ENCODE results near the gene COLEC12.
A peak's percentile ranks its signal among the peaks of the same experiment; 100 is the strongest.

Gene COLEC12

DNA sequence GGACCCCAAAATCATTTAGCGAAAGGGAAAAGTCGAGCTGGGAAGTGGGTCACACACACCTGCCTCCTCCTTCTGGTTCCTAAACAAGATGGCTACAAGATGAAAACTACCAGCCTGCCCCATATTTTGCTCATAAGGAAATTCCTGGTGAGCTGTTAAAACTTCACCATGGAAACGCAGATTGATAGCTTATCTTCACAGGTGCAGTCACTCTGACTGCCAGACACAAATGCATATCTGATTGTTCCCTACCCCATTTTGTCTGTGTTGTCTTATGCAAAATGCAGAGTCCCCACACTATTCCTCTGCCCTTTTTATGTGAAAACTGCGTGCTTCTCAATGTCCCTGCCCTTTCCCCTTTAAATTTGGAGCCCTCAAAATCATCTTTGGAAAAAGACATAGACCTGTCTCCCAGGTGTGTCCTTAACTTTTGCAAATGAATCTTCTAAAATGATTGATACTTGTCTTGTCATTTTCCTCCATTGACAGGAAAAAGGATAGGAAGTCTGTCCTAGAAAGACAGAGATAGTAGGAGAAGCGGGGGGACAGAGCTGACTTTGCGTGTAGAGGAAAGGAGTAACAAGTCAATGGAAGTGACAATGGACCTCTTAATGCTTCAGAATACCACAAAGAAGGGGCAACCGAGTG, 193.8 kb downstream of the COLEC12 start (continued):
- no peak for TF ChIP-seq ZNF433 (tag by site-specific recombination; IDR thresholded peaks at IDR 0.05; ENCODE audit: low read depth)
- TF ChIP-seq OVOL3 (tag by site-specific recombination; IDR thresholded peaks at IDR 0.05) = no peak

- TF ChIP-seq ZNF561 (tag by site-specific recombination; IDR thresholded peaks at IDR 0.05; ENCODE audit: borderline replicate concordance) = no peak
- TF ChIP-seq, protein P1, sequence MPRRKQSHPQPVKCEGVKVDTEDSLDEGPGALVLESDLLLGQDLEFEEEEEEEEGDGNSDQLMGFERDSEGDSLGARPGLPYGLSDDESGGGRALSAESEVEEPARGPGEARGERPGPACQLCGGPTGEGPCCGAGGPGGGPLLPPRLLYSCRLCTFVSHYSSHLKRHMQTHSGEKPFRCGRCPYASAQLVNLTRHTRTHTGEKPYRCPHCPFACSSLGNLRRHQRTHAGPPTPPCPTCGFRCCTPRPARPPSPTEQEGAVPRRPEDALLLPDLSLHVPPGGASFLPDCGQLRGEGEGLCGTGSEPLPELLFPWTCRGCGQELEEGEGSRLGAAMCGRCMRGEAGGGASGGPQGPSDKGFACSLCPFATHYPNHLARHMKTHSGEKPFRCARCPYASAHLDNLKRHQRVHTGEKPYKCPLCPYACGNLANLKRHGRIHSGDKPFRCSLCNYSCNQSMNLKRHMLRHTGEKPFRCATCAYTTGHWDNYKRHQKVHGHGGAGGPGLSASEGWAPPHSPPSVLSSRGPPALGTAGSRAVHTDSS (tag by site-specific recombination; IDR thresholded peaks at IDR 0.05) = no peak
- TF ChIP-seq, protein P2, sequence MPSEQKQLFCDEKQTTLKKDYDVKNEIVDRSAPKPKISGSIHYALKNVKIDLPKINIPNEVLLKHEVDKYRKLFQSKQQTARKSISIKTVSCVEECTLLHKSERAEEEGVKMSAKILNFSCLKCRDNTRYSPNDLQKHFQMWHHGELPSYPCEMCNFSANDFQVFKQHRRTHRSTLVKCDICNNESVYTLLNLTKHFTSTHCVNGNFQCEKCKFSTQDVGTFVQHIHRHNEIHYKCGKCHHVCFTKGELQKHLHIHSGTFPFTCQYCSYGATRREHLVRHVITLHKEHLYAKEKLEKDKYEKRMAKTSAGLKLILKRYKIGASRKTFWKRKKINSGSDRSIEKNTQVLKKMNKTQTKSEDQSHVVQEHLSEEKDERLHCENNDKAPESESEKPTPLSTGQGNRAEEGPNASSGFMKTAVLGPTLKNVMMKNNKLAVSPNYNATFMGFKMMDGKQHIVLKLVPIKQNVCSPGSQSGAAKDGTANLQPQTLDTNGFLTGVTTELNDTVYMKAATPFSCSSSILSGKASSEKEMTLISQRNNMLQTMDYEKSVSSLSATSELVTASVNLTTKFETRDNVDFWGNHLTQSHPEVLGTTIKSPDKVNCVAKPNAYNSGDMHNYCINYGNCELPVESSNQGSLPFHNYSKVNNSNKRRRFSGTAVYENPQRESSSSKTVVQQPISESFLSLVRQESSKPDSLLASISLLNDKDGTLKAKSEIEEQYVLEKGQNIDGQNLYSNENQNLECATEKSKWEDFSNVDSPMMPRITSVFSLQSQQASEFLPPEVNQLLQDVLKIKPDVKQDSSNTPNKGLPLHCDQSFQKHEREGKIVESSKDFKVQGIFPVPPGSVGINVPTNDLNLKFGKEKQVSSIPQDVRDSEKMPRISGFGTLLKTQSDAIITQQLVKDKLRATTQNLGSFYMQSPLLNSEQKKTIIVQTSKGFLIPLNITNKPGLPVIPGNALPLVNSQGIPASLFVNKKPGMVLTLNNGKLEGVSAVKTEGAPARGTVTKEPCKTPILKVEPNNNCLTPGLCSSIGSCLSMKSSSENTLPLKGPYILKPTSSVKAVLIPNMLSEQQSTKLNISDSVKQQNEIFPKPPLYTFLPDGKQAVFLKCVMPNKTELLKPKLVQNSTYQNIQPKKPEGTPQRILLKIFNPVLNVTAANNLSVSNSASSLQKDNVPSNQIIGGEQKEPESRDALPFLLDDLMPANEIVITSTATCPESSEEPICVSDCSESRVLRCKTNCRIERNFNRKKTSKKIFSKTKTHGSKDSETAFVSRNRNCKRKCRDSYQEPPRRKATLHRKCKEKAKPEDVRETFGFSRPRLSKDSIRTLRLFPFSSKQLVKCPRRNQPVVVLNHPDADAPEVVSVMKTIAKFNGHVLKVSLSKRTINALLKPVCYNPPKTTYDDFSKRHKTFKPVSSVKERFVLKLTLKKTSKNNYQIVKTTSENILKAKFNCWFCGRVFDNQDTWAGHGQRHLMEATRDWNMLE (tag by site-specific recombination; conservative IDR thresholded peaks at IDR 0.05; ENCODE audit: low read depth) = no peak
- no peak for TF ChIP-seq MEIS1 (CRISPR knock-in tag; IDR thresholded peaks at IDR 0.05; ENCODE audit: borderline replicate concordance)
- no peak for TF ChIP-seq ZNF654 (tag by site-specific recombination; IDR thresholded peaks at IDR 0.05; ENCODE audit: low read depth)
- no peak for TF ChIP-seq ZNF394 (tag by site-specific recombination; IDR thresholded peaks at IDR 0.05; ENCODE audit: borderline replicate concordance)
- TF ChIP-seq GLIS1 (tag by site-specific recombination; IDR thresholded peaks at IDR 0.05) = peak; percentile 68
- TF ChIP-seq, protein P3, sequence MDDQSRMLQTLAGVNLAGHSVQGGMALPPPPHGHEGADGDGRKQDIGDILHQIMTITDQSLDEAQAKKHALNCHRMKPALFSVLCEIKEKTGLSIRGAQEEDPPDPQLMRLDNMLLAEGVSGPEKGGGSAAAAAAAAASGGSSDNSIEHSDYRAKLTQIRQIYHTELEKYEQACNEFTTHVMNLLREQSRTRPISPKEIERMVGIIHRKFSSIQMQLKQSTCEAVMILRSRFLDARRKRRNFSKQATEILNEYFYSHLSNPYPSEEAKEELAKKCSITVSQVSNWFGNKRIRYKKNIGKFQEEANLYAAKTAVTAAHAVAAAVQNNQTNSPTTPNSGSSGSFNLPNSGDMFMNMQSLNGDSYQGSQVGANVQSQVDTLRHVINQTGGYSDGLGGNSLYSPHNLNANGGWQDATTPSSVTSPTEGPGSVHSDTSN (CRISPR knock-in tag; IDR thresholded peaks at IDR 0.05) = no peak
- Histone ChIP-seq H3K4me1 (ENCODE audit: control insufficient read depth, insufficient read depth, low read length) (peaks cover 3% of the 10 kb centered on the region), H3K9me3 (ENCODE audit: control insufficient read depth, insufficient read depth, low read depth, low read length) (no peaks in the 10 kb centered on the region), H3K4me3 (ENCODE audit: low read depth, low read length) (no peak overlapping the region), H3K27ac (ENCODE audit: extremely low read depth, low read depth, low read length) (no peak overlapping the region), H3K36me3 (ENCODE audit: control insufficient read depth in 2 of 2, insufficient read depth in 1 of 2, low read length in 2 of 2) (no peaks in the 10 kb centered on the region)
- CTCF ChIA-PET = interaction anchor here (0.7 to 1.3 kb wide), 2 partner anchors 310 to 534 kb away, joined by 3 to 4 read pairs; no protein-coding TSS in a partner anchor
- POLR2A ChIA-PET = no interaction called here
Measured at GRCh38 chr18:305003-305501, 195.4 kb downstream of the COLEC12 start.

- CTCF ChIA-PET = interaction anchor here (1.0 kb wide), 1 partner anchor 22 kb away, joined by 3 read pairs; no protein-coding TSS in a partner anchor
Measured at GRCh38 chr18:303607-304006, 196.9 kb downstream of the COLEC12 start.

More at GRCh38 chr18:303607-304006, 196.9 kb downstream of the COLEC12 start:
- POLR2A ChIA-PET = interaction anchor here (1.4 kb wide), 1 partner anchor 36 kb away, joined by 3 read pairs; the partner anchor contains the start of gene THOC1
- TF ChIP-seq ZBTB6 (tag by site-specific recombination; IDR thresholded peaks at IDR 0.05) = no peak
- TF ChIP-seq PRDM6 (tag by site-specific recombination; IDR thresholded peaks at IDR 0.05) = peak; percentile 23; the same call in 1 of the 2 replicates
- peak; percentile 90; the same call in 1 of the 2 replicates for TF ChIP-seq ZNF610 (tag by site-specific recombination; IDR thresholded peaks at IDR 0.05; ENCODE audit: borderline replicate concordance)
- no peak for TF ChIP-seq ZNF549 (tag by site-specific recombination; IDR thresholded peaks at IDR 0.05)
- Histone ChIP-seq H3K9me3 (ENCODE audit: control insufficient read depth, insufficient read depth, low read depth, low read length) (no peaks in the 10 kb centered on the region), H3K4me3 (ENCODE audit: low read depth, low read length) (no peak overlapping the region), H3K4me1 (ENCODE audit: control insufficient read depth, insufficient read depth, low read length) (peaks cover 3% of the 10 kb centered on the region), H3K27ac (ENCODE audit: extremely low read depth, low read depth, low read length) (no peak overlapping the region), H3K36me3 (ENCODE audit: control insufficient read depth in 2 of 2, insufficient read depth in 1 of 2, low read length in 2 of 2) (no peaks in the 10 kb centered on the region)

All from HEK293 (cell line).